H1 (cell line): ENCODE results near the gene SLTM. TPM values are rescaled to one million over a fixed set of nuclear protein-coding genes. Genes with fewer than 3 reads are reported as not detected.

Experiments used
- CTCF ChIA-PET: fragments of 300-600 bp; sonication (Branson Sonifier 250); formaldehyde crosslinking; loops from one replicate; lab custom pipeline; 2021; ENCODE audit not compliant: partially characterized antibody; lab: Charles Lee
- POLR2A ChIA-PET: fragments of 300-600 bp; sonication (Branson Sonifier 250); formaldehyde crosslinking; loops from one replicate; lab custom pipeline; 2021; ENCODE audit warnings: inconsistent platforms; ENCODE audit not compliant: partially characterized antibody; lab: Charles Lee
- DNase-seq, 2 experiments: peaks; one replicate each; pipeline versions ENCODE4 v3.0.0 to v3.0.0-alpha.2; 2010 to 2022; ENCODE audit warnings: low spot score in 2 of 2, low read depth in 1 of 2, mixed read lengths in 1 of 2
- FAIRE-seq: peaks from 2 replicates; lab custom pipeline; 2011; peaks lifted over from hg19 to GRCh38; lab: Jason Lieb, UNC
- H2AFZ ChIP-seq: 2 replicates; pipeline ENCODE4 v1.8.1; 2012; ENCODE audit warnings: low read length, inconsistent platforms
- H2AK5ac ChIP-seq: 2 replicates; pipeline ENCODE4 v1.6.1; 2013; ENCODE audit warnings: low read depth, low read length
- H2BK120ac ChIP-seq: replicated peaks from 2 replicates; pipeline ENCODE3; 2013; ENCODE audit warnings: low read depth, low read length, inconsistent platforms
- H2BK12ac ChIP-seq: 2 replicates; pipeline ENCODE4 v1.6.1; 2013; ENCODE audit warnings: low read depth, low read length
- H2BK15ac ChIP-seq: 2 replicates; pipeline ENCODE4 v1.6.1; 2013; ENCODE audit warnings: low read length
- H2BK20ac ChIP-seq: 2 replicates; pipeline ENCODE4 v1.6.1; 2013; ENCODE audit warnings: low read length
- H2BK5ac ChIP-seq: 2 replicates; pipeline ENCODE4 v1.6.1; 2013; ENCODE audit warnings: low read depth, low read length
- H3K14ac ChIP-seq: 2 replicates; pipeline ENCODE4 v1.6.1; 2013; ENCODE audit warnings: inconsistent platforms; ENCODE audit not compliant: insufficient read length
- H3K18ac ChIP-seq: 2 replicates; pipeline ENCODE4 v1.6.1; 2013; ENCODE audit warnings: low read length; ENCODE audit errors: extremely low read depth
- H3K23ac ChIP-seq: 2 replicates; pipeline ENCODE4 v1.6.1; 2013; ENCODE audit warnings: inconsistent platforms; ENCODE audit not compliant: insufficient read length
- H3K23me2 ChIP-seq: 2 replicates; pipeline ENCODE4 v1.6.1; 2013; ENCODE audit warnings: low read depth, low read length
- H3K27ac ChIP-seq: 2 replicates; pipeline ENCODE4 v1.6.1; 2011; ENCODE audit warnings: low read depth, low read length, inconsistent platforms
- H3K27me3 ChIP-seq, 4 experiments: replicated peaks in 1 of 4; 1 replicate in 1 of 4; 2 replicates in 3 of 4; pipeline versions ENCODE4 v1.6.1 to v1.8.1; 2011 to 2013; ENCODE audit warnings: low read length in 3 of 4, mild to moderate bottlenecking in 3 of 4, inconsistent platforms in 2 of 4, mixed read lengths in 2 of 4, moderate library complexity in 1 of 4; ENCODE audit not compliant: control insufficient read depth in 3 of 4, insufficient read depth in 3 of 4; ENCODE audit errors: extremely low read depth in 1 of 4
- H3K36me3 ChIP-seq, 4 experiments: 2 replicates each; pipeline versions ENCODE4 v1.6.1 to v1.8.1; 2011 to 2013; ENCODE audit warnings: mild to moderate bottlenecking in 4 of 4, low read length in 3 of 4, moderate library complexity in 2 of 4, control low read depth in 1 of 4, inconsistent platforms in 1 of 4; ENCODE audit not compliant: insufficient read depth in 4 of 4, control insufficient read depth in 2 of 4
- H3K4ac ChIP-seq: replicated peaks from 2 replicates; pipeline ENCODE3; 2013; ENCODE audit warnings: low read length, low read depth, mixed read lengths, inconsistent platforms; ENCODE audit not compliant: insufficient read length
- H3K4me1 ChIP-seq, 4 experiments: replicated peaks in 1 of 4; 1 replicate in 1 of 4; 2 replicates in 3 of 4; pipeline versions ENCODE4 v1.6.1 to v1.8.1; 2011 to 2013; ENCODE audit warnings: low read length in 3 of 4, inconsistent platforms in 2 of 4, mixed read lengths in 1 of 4; ENCODE audit not compliant: insufficient read depth in 4 of 4, control insufficient read depth in 3 of 4
- H3K4me2 ChIP-seq, 2 experiments: 2 replicates each; pipeline versions ENCODE4 v1.6.1 to v1.8.1; 2011 to 2013; ENCODE audit warnings: low read depth in 2 of 2, low read length in 2 of 2, control low read depth in 1 of 2, inconsistent platforms in 1 of 2, mild to moderate bottlenecking in 1 of 2; ENCODE audit not compliant: insufficient read depth in 1 of 2
- H3K4me3 ChIP-seq, 4 experiments: fragments of 200-600, 300-600 bp in 1 of 4; sonication (generic), shearing (Covaris generic), sonication (Bioruptor Twin) in 1 of 4; 2 replicates each; pipeline versions ENCODE4 v1.5.1 to v1.8.1; 2011 to 2016; ENCODE audit warnings: low read length in 4 of 4, low read depth in 3 of 4, control low read depth in 2 of 4, inconsistent platforms in 2 of 4, mild to moderate bottlenecking in 2 of 4, mixed read lengths in 1 of 4, moderate library complexity in 1 of 4; ENCODE audit not compliant: insufficient read depth in 2 of 4; ENCODE audit errors: extremely low read depth in 1 of 4
- H3K56ac ChIP-seq: replicated peaks from 2 replicates; pipeline ENCODE3; 2013; ENCODE audit warnings: low read depth, mild to moderate bottlenecking, mixed read lengths, low read length, inconsistent platforms; ENCODE audit not compliant: insufficient read length
- H3K79me1 ChIP-seq: 2 replicates; pipeline ENCODE4 v1.6.1; 2013; ENCODE audit warnings: low read depth, low read length, control low read depth
- H3K79me2 ChIP-seq, 2 experiments: 2 replicates each; pipeline versions ENCODE4 v1.6.1 to v1.8.1; 2012 to 2013; ENCODE audit warnings: low read length in 2 of 2, mild to moderate bottlenecking in 2 of 2, inconsistent platforms in 1 of 2; ENCODE audit not compliant: insufficient read depth in 2 of 2, control insufficient read depth in 1 of 2
- H3K9ac ChIP-seq, 4 experiments: replicated peaks in 1 of 4; 1 replicate in 1 of 4; 2 replicates in 3 of 4; pipeline versions ENCODE4 v1.6.1 to v1.8.1; 2011 to 2013; ENCODE audit warnings: low read depth in 3 of 4, low read length in 3 of 4, control low read depth in 2 of 4, mild to moderate bottlenecking in 2 of 4, moderate library complexity in 2 of 4, inconsistent platforms in 1 of 4; ENCODE audit errors: extremely low read depth in 1 of 4
- H3K9me3 ChIP-seq, 2 experiments: 2 replicates each; pipeline versions ENCODE4 v1.6.1 to v1.8.1; 2012 to 2013; ENCODE audit warnings: mild to moderate bottlenecking in 2 of 2, moderate library complexity in 2 of 2, control low read depth in 1 of 2, inconsistent platforms in 1 of 2, low read depth in 1 of 2, low read length in 1 of 2, mixed read lengths in 1 of 2; ENCODE audit not compliant: insufficient read depth in 2 of 2
- H4K20me1 ChIP-seq, 2 experiments: replicated peaks in 1 of 2; 2 replicates each; pipeline versions ENCODE3 to v1.8.1; 2011 to 2013; ENCODE audit warnings: inconsistent platforms in 2 of 2, low read length in 2 of 2, mild to moderate bottlenecking in 1 of 2; ENCODE audit not compliant: insufficient read depth in 2 of 2, control insufficient read depth in 1 of 2
- H4K5ac ChIP-seq: 2 replicates; pipeline ENCODE4 v1.6.1; 2013; ENCODE audit warnings: low read length, low read depth, mixed read lengths, inconsistent platforms; ENCODE audit not compliant: insufficient read length
- H4K8ac ChIP-seq: 2 replicates; pipeline ENCODE4 v1.8.0; 2013; ENCODE audit warnings: mild to moderate bottlenecking, moderate library complexity, low read length, inconsistent platforms; ENCODE audit not compliant: insufficient read depth; ENCODE audit errors: extremely low read depth
- H4K91ac ChIP-seq: replicated peaks from 2 replicates; pipeline ENCODE3; 2013; ENCODE audit warnings: low read length, mixed read lengths, inconsistent platforms; ENCODE audit not compliant: insufficient read length
- ATF3 ChIP-seq: IDR thresholded peaks from 2 replicates; pipeline ENCODE4 v1.6.1; 2011; ENCODE audit warnings: low read depth, mild to moderate bottlenecking, low read length; ENCODE audit not compliant: insufficient read depth
- NANOG ChIP-seq: IDR thresholded peaks from 2 replicates; pipeline ENCODE4 v1.6.1; 2011; ENCODE audit warnings: low read length, low read depth, mild to moderate bottlenecking, inconsistent platforms; ENCODE audit not compliant: insufficient read depth, poor library complexity, severe bottlenecking
- PHF8 ChIP-seq: fragments of 200-600 bp; sonication (generic); conservative IDR thresholded peaks from 2 replicates; pipeline ENCODE4 v1.7.1; 2012; ENCODE audit warnings: low read depth, mild to moderate bottlenecking, inconsistent platforms, low read length, moderate library complexity
- TEAD4 ChIP-seq: IDR thresholded peaks from 2 replicates; pipeline ENCODE4 v1.6.1; 2012; ENCODE audit warnings: low read depth, low read length, inconsistent platforms, mixed read lengths
- WGBS, 2 experiments: shearing (Covaris generic) in 1 of 2; methylation state at CpG; one replicate each; pipeline versions ENCODE4 v1.1.6 to v1.1.7; 2013 to 2015; ENCODE audit warnings: low lambda C conversion rate in 2 of 2, mixed read lengths in 2 of 2, inconsistent platforms in 1 of 2, low coverage in 1 of 2, missing lambda C conversion rate in 1 of 2; ENCODE audit not compliant: insufficient replicate concordance in 2 of 2, insufficient coverage in 1 of 2, insufficient read length in 1 of 2; ENCODE audit errors: extremely low coverage in 1 of 2, missing lambda C conversion rate in 1 of 2; 5-methylcytosine and 5-hydroxymethylcytosine counted together
- polyA plus RNA-seq, 7 experiments: library from polyadenylated mRNA; depleted of rRNA in 3 of 7; stranded (reverse) in 5 of 7; unstranded in 2 of 7; fragments of >200 nt in 5 of 7; fragments of 200-250 nt in 2 of 7; gene quantifications; 1 replicate in 5 of 7; 2 replicates in 1 of 7; 4 replicates in 1 of 7; pipeline versions ENCODE4 v1.2.1 to v1.2.3, GENCODE V29; 2011 to 2013; ENCODE audit warnings: missing spikeins in 2 of 7, mixed read lengths in 2 of 7
- total RNA-seq: library from RNA; stranded (reverse); fragmentation: NEBNext Ultra II Directional; extraction: Animal tissue kit (Norgen Biotek cat#: 25700); gene quantifications from 2 replicates; pipeline ENCODE4 v1.2.1, GENCODE V29; 2021

SLTM gene
- total and polyA plus RNA-seq, 2 of the 8 experiments (the other 6 are each of a cell fraction or from before 2014, with no cell fraction given): 30.8 to 149 TPM

DNA sequence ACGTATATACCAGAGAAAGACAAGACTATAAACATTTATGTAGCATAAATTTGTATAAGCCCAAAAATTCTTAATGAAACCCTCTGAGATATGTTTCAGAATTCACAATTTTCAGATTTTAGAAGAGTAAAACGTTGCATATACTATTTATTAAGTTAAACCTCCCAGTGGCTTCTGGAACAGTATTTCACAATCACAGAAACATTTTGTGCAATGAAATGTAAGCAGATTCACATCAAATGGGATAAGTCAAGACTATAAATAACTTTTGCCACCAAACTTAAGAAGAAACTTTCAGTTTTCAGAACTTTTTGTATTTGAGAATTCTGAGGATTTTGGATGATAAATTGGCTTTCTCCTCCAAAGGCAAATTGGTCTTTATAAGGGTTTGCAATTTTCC, 9.2 kb downstream of the SLTM start:
- FAIRE-seq: no peak
- Histone ChIP-seq H3K4me3 (no peak overlapping the region), H3K9ac (no peak overlapping the region), H3K4ac (no peak overlapping the region), H4K91ac (no peak overlapping the region), H4K5ac (no peak overlapping the region), H3K9me3 (no peaks in the 10 kb centered on the region), H2BK12ac (no peak overlapping the region), H2AFZ (no peak overlapping the region), H2BK120ac (no peak overlapping the region), H3K23ac (no peak overlapping the region), H3K36me3 (peaks cover 0 to 72% (median 13%) of the 10 kb centered on the region in 4 experiments; a peak in 5 of 8 replicates), H2BK5ac (no peak overlapping the region), H4K20me1 (peaks cover 1 to 5% of the 10 kb centered on the region in 2 experiments), H2BK15ac (no peak overlapping the region), H3K4me1 (peaks cover 0 to 18% (median 0%) of the 10 kb centered on the region in 4 experiments; a peak in 3 of 7 replicates), H3K27ac (no peak overlapping the region), H3K56ac (no peak overlapping the region), H3K4me2 (no peak overlapping the region), H3K14ac (no peak overlapping the region), H3K18ac (no peak overlapping the region), H2AK5ac (no peak overlapping the region), H3K27me3 (no peaks in the 10 kb centered on the region), H3K79me1 (peaks cover 1% of the 10 kb centered on the region; the same call in 1 of the 2 replicates), H3K79me2 (peaks cover 0 to 96% of the 10 kb centered on the region in 2 experiments; a peak in 3 of 4 replicates), H2BK20ac (no peak overlapping the region), H3K23me2 (no peaks in the 10 kb centered on the region), H4K8ac (no peak overlapping the region)
- WGBS, 2 experiments: 71% methylated on average over 2 of the region's 2 CpGs; no CpG with 5 or more reads in 1 of the 2 experiments
- ChIA-PET POLR2A (interaction anchor here (0.5 to 1.9 kb wide), 5 partner anchors 9 to 51 kb away, joined by 3 to 5 read pairs (median 3); no protein-coding TSS in a partner anchor), CTCF (interaction anchor here (2.4 kb wide), 1 partner anchor 8 kb away, joined by 5 read pairs; no protein-coding TSS in a partner anchor)
- TF ChIP-seq PHF8: no peak
- no peak for TF ChIP-seq TEAD4
- TF ChIP-seq ATF3: no peak
- TF ChIP-seq NANOG: no peak
- DNase-seq: no peak
